Esophagus muscularis mucosa (tissue), 4 donors: ENCODE measurements around the gene SNRNP70. TPM values are rescaled to one million over a fixed set of nuclear protein-coding genes. Genes with fewer than 3 reads are reported as not detected.

ENCODE experiments used
- DNase-seq: peaks from one replicate; pipeline ENCODE4 v3.0.0-alpha.2; 2017; ENCODE audit errors: extremely low spot score
- H3K27ac ChIP-seq, 4 donors: fragments of 200-600 bp; sonication (generic); replicated peaks in 1 of 4; 1 replicate in 3 of 4; 2 replicates in 1 of 4; pipeline ENCODE4 v1.5.1; 2016 to 2019; ENCODE audit warnings: mild to moderate bottlenecking in 1 of 4
- H3K27me3 ChIP-seq, 4 donors: fragments of 200-600 bp; sonication (generic); one replicate each; pipeline versions ENCODE4 v1.5.1 to v1.6.0; 2016 to 2019
- H3K36me3 ChIP-seq, 4 donors: fragments of 200-600 bp; sonication (generic); one replicate each; pipeline ENCODE4 v1.5.1; 2016 to 2019
- H3K4me1 ChIP-seq, 4 donors: fragments of 200-600 bp; sonication (generic); one replicate each; pipeline ENCODE4 v1.5.1; 2016 to 2019
- H3K4me3 ChIP-seq, 4 donors: fragments of 200-600 bp; sonication (generic); 1 replicate in 2 of 4; 2 replicates in 2 of 4; pipeline ENCODE4 v1.5.1; 2016 to 2019; ENCODE audit warnings: mild to moderate bottlenecking in 4 of 4, moderate library complexity in 1 of 4
- H3K9me3 ChIP-seq, 4 donors: fragments of 200-600 bp; sonication (generic); 1 replicate in 3 of 4; 2 replicates in 1 of 4; pipeline ENCODE4 v1.5.1; 2016 to 2019
- CTCF ChIP-seq, 3 experiments: fragments of 200-600 bp in 2 of 3; fragments of 450-650 bp in 1 of 3; sonication (generic) in 2 of 3; IDR thresholded peaks; one replicate each; pipeline ENCODE4 v1.5.1; 2017 to 2019; ENCODE audit warnings: antibody characterized with exemption in 3 of 3, mild to moderate bottlenecking in 2 of 3, moderate library complexity in 1 of 3
- EP300 ChIP-seq: sonication (generic); formaldehyde crosslinking; IDR thresholded peaks from one replicate; pipeline ENCODE4 v1.6.1; 2017; ENCODE audit warnings: antibody characterized with exemption
- POLR2A ChIP-seq: fragments of 450-650 bp; IDR thresholded peaks from one replicate; pipeline ENCODE4 v1.6.1; 2017; ENCODE audit warnings: antibody characterized with exemption, moderate library complexity, mild to moderate bottlenecking, low read depth
- POLR2AphosphoS5 ChIP-seq, 2 donors: sonication (generic); formaldehyde crosslinking; IDR thresholded peaks; one replicate each; pipeline ENCODE4 v1.6.1; 2017; ENCODE audit warnings: antibody characterized with exemption in 2 of 2
- WGBS: methylation state at CpG from one replicate; pipeline ENCODE4 v1.1.5; 2018; 5-methylcytosine and 5-hydroxymethylcytosine counted together
- intact Hi-C: fragments of 100-400 bp; cut with DNase I; formaldehyde crosslinking; loops from one replicate; pipeline ENCODE4 v1.15.1; 2023
- total RNA-seq, 4 donors: library from RNA; depleted of rRNA; stranded (reverse); fragments of >200 nt; gene quantifications; one replicate each; pipeline versions ENCODE4 v1.1.0 to v1.2.1, GENCODE V29; 2016

The SNRNP70 gene
- total RNA-seq, 4 donors from 2014 or later: 101 to 209 (median 145) TPM

- H3K4me3 ChIP-seq: peak overlapping the region; percentile 65 to 88 (median 70)
- peaks cover 34 to 58% (median 55%) of the 10 kb centered on the region in 4 donors for H3K4me1 ChIP-seq
- intact Hi-C loops: loop anchor here (5.0 kb wide), 2 partner anchors 36 to 51 kb away; partner anchors contain the start of gene LIN7B
- 52% methylated on average over 2 of the region's 11 CpGs for WGBS
- peak overlapping the region; percentile 65 to 87 (median 84) for H3K27ac ChIP-seq
- TF ChIP-seq EP300 (no peak), POLR2A (no peak), POLR2AphosphoS5 (IDR thresholded peaks at IDR 0.05) (peak; percentile 33 to 40), CTCF (IDR thresholded peaks at IDR 0.05) (no peak)
- no peaks in the 10 kb centered on the region for H3K36me3 ChIP-seq
- DNase-seq: no peak
- H3K9me3 ChIP-seq: no peaks in the 10 kb centered on the region
- no peaks in the 10 kb centered on the region for H3K27me3 ChIP-seq
Measured at GRCh38 chr19:49148044-49148682, 62.9 kb downstream of the SNRNP70 start.

- peak overlapping the region; percentile 65 to 88 (median 70) for H3K4me3 ChIP-seq
- peaks cover 33 to 56% (median 53%) of the 10 kb centered on the region in 4 donors for H3K4me1 ChIP-seq
- intact Hi-C loops: loop anchor here (5.0 kb wide), 2 partner anchors 37 to 52 kb away; partner anchors contain the start of gene LIN7B
- DNase-seq: peak; percentile 99
- H3K36me3 ChIP-seq: no peaks in the 10 kb centered on the region
- no peaks in the 10 kb centered on the region for H3K9me3 ChIP-seq
- H3K27ac ChIP-seq: peak overlapping the region; percentile 80 to 87 (median 87)
- no peaks in the 10 kb centered on the region for H3K27me3 ChIP-seq
- TF ChIP-seq POLR2A (peak; percentile 4), POLR2AphosphoS5 (IDR thresholded peaks at IDR 0.05) (peak; percentile 72 to 80), EP300 (no peak), CTCF (IDR thresholded peaks at IDR 0.05) (no peak)
- 4% methylated on average over 22 of the region's 49 CpGs for WGBS
Measured at GRCh38 chr19:49148784-49149651, 63.8 kb downstream of the SNRNP70 start.

DNA sequence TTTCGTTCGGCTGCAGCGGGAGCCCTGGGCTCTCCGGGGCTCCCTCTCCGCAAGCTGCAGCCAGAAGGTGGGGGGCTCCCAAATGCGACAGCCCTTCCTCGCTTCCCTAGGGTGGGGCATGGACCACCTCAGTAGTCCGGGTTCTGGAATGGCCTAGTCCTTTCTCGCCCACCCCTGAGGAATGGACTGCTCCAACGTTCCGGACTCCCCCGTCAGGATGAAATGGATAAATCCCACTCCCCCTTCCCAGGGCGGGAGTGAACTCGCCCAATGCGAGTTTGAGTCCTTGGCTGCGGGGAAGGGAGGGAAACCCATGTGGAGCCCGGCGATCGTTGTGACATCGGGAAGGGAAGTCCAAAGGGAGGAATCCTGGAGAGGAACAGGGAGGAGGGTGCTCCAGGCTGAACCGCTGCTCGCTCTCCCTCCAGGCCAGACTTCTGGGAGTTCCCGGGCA is 64.4 kb downstream of the SNRNP70 start:
- Histone ChIP-seq H3K4me1 (peaks cover 33 to 56% (median 53%) of the 10 kb centered on the region in 4 donors), H3K27ac (peak overlapping the region; percentile 80 to 87 (median 87)), H3K27me3 (no peaks in the 10 kb centered on the region), H3K9me3 (no peaks in the 10 kb centered on the region), H3K4me3 (peak overlapping the region; percentile 65 to 88 (median 70)), H3K36me3 (no peaks in the 10 kb centered on the region)
- DNase-seq: no peak
- no peak for TF ChIP-seq EP300
- no peak for TF ChIP-seq CTCF (IDR thresholded peaks at IDR 0.05)
- TF ChIP-seq POLR2AphosphoS5 (IDR thresholded peaks at IDR 0.05): no peak
- no peak for TF ChIP-seq POLR2A
- intact Hi-C loops: loop anchor here (5.0 kb wide), 3 partner anchors 37 to 52 kb away; partner anchors contain the start of gene LIN7B
- 2% methylated on average over 16 of the region's 23 CpGs for WGBS

GRCh38 chr19:49150106-49150943 is 65.1 kb downstream of the SNRNP70 start:
- intact Hi-C loops: loop anchor here (5.0 kb wide), 1 partner anchor 47 kb away; no protein-coding TSS in a partner anchor
- DNase-seq: no peak
- Histone ChIP-seq H3K27me3 (no peaks in the 10 kb centered on the region), H3K27ac (peak overlapping the region; percentile 80 to 87 (median 87)), H3K4me1 (peaks cover 33 to 52% (median 51%) of the 10 kb centered on the region in 4 donors), H3K9me3 (no peaks in the 10 kb centered on the region), H3K4me3 (peak overlapping the region; percentile 65 to 88 (median 70)), H3K36me3 (no peaks in the 10 kb centered on the region)
- TF ChIP-seq POLR2AphosphoS5 (IDR thresholded peaks at IDR 0.05): peak; percentile 14 to 71
- TF ChIP-seq CTCF (IDR thresholded peaks at IDR 0.05): peak in 1 of 3 experiments; percentile 18
- no peak for TF ChIP-seq POLR2A
- no peak for TF ChIP-seq EP300
- 2% methylated on average over 39 of the region's 75 CpGs for WGBS
